T47D (cell line): ENCODE measurements around the gene RAB34.
"Not testable (repeated sequence)": the region's sequence is repeated elsewhere in the genome, so short reads cannot be mapped to it uniquely, and the experiment has no call there.

Source experiments
- DNase-seq, 2 experiments: peaks; one replicate each; pipeline versions ENCODE4 v3.0.0 to v3.0.0-alpha.2; 2011 to 2012; ENCODE audit warnings: low read depth in 1 of 2, low spot score in 1 of 2
- JUND ChIP-seq: IDR thresholded peaks from 2 replicates; pipeline ENCODE4 v1.6.1; 2012; ENCODE audit warnings: low read depth
- in situ Hi-C: cut with HindIII; loops from 2 replicates; pipeline ENCODE4 v1.10.0; 2016; ENCODE audit warnings: low sequenced_read_pairs, low pct_unique_long_range_greater_than_20kb

Gene RAB34

GRCh38 chr17:28743243-28744103 lies 25.8 kb upstream of the RAB34 start, which contains the start of gene TRAF4:
TSS of gene TRAF4 (plus strand) at chr17:28744011. CDS start at chr17:28744113, 102 bp downstream.
- in situ Hi-C loops: no loop called here
- peak; percentile 88 to 98 for DNase-seq
- no peak; the same call in 1 of the 2 replicates for TF ChIP-seq JUND

DNA sequence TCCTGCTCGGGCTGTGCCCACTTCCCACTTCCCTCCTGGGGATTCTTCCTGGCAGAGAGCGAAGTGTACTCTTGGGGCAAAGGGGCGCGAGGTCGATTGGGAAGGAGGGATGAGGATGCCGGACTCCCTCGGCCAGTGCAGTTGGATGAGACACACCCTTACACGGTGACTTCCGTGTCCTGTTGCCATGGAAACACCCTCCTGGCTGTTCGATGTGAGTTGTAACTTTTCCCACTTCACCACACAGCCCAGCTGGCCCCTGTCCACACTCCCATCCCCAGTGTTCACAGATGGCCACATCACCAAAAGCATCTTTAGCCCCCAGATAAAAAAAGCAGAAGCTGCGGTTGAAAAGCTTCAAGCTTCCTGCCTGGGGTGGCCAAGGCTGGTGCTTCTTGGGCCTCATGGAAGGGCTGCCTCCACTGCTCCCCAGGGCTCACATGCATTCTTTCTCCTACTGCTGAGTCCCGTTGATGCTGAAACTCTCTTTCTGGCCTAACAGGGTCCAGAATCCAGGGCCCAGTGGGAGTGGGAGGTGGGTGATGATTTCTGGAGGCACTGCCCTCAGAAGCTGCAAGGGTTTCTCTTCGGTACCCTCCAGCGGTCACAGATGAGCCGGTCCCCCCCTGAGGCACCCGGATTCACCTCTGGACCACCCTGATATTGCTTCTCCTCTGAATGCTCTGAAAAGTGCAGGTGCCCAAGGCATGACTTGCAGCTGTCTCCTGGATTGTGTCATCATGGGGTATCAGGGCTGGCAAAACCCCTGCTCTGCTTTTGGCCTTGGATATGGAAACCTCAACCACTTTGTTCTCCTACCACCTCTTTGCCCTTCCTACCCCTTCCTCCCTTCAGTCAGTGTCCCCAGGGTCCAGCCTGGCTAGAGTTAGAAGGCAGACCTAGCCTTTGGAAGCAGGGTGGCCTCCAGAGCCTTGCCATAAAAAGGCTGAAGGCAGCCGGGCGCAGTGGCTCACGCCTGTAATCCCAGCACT lies 24.0 kb upstream of the RAB34 start:
- TF ChIP-seq JUND: no peak
- in situ Hi-C loops: no loop called here
- no peak for DNase-seq

GRCh38 chr17:28740406-28741357 lies 23.0 kb upstream of the RAB34 start:
- DNase-seq: no peak
- no peak for TF ChIP-seq JUND
- in situ Hi-C loops: no loop called here

GRCh38 chr17:28738680-28739384 lies 21.2 kb upstream of the RAB34 start:
- TF ChIP-seq JUND: no peak
- in situ Hi-C loops: no loop called here
- DNase-seq: no peak

DNA sequence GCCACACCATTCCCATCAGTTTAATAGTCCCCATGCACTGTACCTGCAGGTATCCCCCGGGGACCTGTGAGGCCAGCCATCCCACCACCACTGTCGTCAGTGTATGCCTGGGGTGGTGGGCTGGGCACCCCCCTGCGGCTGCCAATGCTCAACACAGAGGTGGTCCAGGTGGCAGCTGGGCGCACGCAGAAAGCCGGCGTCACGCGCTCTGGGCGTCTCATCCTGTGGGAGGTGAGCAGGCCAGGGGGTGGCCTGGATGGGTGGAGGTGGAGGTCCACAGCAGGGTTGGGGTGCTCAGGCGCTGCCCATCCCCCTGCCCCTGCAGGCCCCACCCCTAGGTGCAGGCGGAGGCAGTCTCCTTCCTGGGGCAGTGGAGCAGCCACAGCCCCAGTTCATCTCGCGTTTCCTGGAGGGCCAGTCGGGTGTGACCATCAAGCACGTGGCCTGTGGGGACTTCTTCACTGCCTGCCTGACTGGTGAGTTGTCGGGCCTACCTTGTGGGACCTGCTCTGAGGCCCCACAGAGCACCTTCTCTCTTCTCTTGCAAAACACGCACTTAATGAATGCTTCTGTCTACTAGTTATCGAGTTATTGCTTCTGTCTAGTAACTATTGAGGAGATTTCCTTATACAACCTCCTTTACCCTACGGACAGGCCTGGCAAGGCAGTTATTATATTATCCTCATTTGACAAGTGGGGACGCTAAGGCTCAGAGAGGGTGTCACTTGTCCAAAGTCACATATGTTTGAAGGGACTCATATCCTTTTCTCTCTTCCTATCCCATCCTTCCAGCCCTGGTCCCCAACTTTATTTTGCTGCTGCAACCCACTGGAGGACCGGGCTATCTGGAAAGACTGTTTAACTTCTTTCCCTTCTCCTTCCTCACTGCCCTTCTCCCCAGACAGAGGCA lies 20.4 kb upstream of the RAB34 start:
- no peak for TF ChIP-seq JUND
- no peak for DNase-seq

DNA sequence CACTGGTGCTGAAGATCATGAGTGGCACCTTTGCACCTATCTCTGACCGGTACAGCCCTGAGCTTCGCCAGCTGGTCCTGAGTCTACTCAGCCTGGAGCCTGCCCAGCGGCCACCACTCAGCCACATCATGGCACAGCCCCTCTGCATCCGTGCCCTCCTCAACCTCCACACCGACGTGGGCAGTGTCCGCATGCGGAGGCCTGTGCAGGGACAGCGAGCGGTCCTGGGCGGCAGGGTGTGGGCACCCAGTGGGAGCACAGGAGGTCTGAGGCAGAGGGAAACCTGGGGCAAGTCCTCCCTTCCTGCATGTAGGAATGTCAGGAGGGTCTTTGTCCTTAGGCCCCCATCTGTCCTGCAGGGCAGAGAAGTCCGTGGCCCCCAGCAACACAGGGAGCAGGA lies 19.6 kb upstream of the RAB34 start:
- in situ Hi-C loops: no loop called here

More for the DNA sequence above, 20.4 kb upstream of the RAB34 start:
- in situ Hi-C loops: no loop called here

DNA sequence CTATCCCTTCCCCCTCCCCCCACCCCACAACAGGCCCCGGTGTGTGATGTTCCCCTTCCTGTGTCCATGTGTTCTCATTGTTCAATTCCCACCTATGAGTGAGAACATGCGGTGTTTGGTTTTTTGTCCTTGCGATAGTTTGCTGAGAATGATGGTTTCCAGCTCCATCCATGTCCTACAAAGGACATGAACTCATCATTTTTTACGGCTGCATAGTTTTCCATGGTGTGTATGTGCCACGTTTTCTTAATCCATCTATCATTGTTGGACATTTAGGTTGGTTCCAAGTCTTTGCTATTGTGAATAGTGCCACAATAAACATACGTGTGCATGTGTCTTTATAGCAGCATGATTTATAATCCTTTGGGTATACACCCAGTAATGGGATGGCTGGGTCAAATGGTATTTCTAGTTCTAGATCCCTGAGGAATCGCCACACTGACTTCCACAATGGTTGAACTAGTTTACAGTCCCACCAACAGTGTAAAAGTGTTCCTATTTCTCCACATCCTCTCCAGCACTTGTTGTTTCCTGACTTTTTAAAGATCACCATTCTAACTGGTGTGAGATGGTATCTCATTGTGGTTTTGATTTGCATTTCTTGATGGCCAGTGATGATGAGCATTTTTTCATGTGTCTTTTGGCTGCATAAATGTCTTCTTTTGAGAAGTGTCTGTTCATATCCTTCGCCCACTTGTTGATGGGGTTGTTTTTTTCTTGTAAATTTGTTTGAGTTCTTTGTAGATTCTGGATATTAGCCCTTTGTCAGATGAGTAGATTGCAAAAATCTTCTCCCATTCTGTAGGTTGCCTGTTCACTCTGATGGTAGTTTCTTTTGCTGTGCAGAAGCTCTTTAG lies 18.5 kb upstream of the RAB34 start:
- DNase-seq, in situ Hi-C loops: not testable (repeated sequence)

More for the DNA sequence above, 19.6 kb upstream of the RAB34 start:
- DNase-seq: no peak
- TF ChIP-seq JUND: no peak

DNA sequence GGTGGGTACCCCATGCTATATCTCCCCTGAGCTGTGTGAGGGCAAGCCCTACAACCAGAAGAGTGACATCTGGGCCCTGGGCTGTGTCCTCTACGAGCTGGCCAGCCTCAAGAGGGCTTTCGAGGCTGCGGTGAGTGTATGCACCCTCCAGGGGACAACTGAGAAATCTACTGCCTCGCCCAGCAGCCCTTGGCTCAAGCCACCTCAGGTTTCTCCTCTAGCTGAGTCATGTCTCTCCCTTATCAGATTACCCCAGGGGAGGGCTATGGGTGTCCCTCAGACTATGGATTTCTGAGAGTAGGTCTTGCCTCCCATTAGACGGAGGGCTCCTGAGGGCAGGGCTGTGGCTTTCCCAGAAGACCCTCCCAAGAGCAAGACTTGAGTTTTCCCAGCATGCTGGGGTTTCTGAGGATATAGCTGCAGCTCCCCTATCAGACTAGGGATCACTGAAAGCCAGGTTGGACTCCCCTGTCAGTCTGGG lies 17.6 kb upstream of the RAB34 start:
- no peak for TF ChIP-seq JUND
- no peak for DNase-seq
- in situ Hi-C loops: no loop called here

DNA sequence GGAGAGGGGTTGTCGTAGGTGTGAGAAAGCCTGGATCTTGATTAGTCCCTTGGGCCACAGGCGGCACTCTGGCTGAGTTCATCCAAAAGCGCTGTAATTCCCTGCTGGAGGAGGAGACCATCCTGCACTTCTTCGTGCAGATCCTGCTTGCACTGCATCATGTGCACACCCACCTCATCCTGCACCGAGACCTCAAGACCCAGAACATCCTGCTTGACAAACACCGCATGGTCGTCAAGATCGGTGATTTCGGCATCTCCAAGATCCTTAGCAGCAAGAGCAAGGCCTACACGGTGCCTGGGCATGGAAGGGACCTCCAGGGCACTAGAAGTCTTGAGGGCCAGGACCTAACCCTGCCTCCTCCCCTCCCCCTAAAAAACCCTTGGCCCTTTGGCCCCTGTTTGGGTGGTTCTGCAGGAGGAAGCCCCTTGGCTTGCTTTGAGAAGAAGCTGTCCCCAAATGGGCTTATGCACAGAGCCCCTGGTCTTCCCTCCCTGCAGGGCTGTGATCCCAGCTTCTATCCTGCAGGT lies 17.1 kb upstream of the RAB34 start:
- DNase-seq: no peak
- in situ Hi-C loops: no loop called here
- no peak for TF ChIP-seq JUND
